Cerebellar nuclear complex (tissue), 1 donor: ENCODE results near the gene KIF3B.
"Not testable (repeated sequence)": the region's sequence is repeated elsewhere in the genome, so short reads cannot be mapped to it uniquely, and the experiment has no call there.

Source experiments
- DNase-seq, 2 experiments: peaks; one replicate each; lab custom pipeline; 2025; lab: John Stamatoyannopoulos, UW

The KIF3B gene

GRCh38 chr20:32330555-32330897, 53.1 kb downstream of the KIF3B start:
- DNase-seq, result no peak

DNA sequence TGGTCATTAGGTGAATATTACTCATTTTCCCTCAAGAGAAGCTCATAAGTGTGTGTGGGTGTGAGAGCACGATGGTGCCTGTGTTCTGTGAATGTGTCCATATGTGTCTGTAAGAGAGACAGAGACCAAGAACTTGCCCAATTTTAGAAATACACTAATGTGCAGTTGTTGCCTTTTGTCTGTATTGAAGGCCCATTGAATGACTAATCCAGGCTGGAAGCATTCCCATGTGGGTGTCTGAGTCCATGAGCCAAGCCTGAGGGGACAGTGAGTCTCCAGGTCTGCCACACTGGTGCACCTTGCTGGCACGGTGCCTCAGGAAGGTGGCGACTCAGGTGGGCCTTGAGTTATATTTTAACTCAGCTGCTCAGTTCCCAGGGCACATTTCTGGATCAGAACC, 55.2 kb downstream of the KIF3B start:
- no peak for DNase-seq

DNA sequence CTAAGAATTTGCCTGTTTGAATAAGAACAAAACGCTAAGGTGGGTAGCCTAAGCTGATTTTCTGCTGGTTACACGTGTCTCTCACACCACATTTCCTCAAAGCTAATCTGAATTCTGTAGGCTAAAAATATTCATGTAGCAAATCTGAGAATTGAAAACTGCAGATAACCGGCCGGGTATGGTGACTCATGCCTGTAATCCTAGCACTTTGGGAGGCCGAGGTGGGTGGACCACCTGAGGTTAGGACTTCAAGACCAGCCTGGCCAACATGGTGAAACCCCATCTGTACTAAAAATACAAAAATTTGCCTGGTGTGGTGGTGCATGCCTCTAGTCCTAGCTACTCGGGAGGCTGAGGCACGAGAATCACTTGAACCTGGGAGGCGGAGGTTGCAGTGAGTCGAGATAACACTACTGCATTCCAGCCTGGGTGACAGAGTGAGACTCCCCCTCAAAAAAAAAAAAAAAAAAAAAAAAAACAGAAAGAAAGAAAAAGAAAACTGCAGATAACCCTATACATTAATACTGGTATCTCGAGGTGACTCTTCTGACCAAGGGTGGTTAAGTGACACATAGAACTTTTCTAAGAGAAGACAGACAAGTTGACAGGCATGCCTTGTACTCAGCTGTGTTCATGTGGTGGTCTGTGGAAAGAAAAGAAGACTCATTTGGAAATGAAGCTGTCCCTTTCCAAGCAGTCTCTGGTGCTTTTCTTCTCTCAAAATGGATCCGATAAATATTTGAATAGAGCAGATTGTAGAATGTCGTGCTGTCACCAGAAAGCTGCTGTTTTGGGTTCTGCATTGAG, 55.9 kb downstream of the KIF3B start:
- DNase-seq, result no peak

- DNase-seq, result no peak
These were observed 56.8 kb downstream of the KIF3B start for GRCh38 chr20:32333988-32334885.

DNA sequence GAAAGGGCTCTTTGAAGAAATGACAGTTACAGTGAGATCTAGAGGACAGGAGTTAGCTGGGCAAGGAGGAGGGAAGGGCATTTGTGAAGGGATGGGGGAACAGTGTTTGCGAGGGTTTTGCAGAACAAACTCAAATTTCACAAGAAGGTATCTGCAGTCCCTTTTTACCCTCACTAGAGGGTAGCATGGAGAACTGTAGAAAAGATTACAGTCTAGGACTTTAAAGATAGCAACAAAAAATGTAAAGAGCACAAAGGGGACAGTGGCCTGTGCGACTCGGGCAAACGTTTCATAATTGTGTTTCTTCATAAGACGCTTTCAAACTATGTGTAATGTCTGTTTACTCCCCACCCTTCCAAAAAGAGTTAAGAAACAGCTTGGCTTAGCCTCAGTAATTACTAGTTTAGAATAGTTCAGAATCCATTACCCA, 59.5 kb downstream of the KIF3B start:
- no peak for DNase-seq

DNA sequence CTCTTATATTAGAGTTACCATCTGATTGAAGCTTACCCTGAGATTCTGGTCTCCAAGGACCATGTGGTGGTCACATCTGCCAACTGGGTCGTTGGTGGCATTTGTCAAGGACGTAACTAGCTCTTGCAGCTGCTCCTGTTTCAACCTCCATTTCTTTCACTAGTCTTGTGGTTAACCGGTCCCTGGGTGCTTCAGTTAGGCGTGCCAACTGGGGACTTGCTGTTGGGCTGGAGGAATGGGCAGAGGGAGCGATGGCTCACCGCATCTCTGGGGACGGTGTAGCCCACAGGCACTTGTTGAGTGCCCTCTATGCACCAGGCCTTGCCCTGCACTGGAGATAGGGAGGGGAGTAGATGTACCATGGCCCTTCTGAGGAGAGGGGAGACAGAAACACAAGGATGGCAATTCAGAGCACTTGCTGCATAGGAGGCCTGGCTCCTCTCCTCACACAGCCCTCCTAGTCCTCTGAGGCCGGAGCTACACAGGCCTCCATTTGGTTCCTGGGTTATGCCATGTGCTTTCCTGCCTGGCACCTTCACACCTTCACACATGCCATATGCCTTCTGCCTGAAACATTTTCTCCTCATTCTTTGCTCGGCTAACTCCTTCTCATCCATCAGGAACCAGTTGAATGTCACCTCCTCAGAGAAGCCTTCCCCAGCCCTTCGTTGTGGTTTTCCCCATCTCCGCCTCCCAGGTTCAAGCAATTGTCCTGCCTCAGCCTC, 60.6 kb downstream of the KIF3B start:
- DNase-seq, result no peak

GRCh38 chr20:32338665-32339064, 61.2 kb downstream of the KIF3B start:
- DNase-seq, result no peak

GRCh38 chr20:32339116-32339515, 61.7 kb downstream of the KIF3B start:
- DNase-seq, result no peak

DNA sequence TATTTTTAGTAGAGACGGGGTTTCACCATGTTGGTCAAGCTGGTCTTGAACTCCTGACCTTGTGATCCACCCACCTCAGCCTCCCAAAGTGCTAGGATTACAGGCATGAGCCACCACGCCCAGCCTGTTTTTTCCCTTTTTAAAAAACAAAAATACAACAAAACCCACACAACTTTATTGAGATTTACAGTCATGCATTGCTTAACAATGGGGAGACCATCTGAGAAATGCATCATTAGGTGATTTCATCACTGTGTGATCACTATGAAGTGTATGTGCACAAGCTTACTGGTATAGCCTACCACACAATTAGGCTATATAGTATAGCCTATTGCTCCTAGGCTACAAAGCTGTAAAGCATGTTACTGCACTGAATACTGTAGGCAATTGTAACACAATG, 63.6 kb downstream of the KIF3B start:
- not testable (repeated sequence) for DNase-seq

DNA sequence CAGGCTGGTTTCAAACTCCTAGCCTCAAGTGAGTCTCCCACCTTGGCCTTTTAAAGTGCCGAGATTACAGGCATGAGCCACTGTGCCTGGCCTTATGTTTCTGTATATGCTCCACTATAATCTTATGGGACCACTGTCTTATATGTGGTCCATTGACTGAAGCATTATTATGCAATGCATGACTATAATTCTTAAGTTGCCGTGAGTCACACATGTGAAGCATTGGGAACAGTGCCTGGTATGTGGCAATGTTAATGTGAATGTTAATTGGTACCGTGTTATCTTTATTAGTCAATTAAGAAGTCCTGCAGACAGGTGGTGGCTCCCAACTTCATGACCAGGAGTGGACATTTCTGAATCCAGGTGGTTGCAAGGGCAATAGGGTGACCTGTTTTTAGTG, 66.0 kb downstream of the KIF3B start:
- no peak for DNase-seq

DNA sequence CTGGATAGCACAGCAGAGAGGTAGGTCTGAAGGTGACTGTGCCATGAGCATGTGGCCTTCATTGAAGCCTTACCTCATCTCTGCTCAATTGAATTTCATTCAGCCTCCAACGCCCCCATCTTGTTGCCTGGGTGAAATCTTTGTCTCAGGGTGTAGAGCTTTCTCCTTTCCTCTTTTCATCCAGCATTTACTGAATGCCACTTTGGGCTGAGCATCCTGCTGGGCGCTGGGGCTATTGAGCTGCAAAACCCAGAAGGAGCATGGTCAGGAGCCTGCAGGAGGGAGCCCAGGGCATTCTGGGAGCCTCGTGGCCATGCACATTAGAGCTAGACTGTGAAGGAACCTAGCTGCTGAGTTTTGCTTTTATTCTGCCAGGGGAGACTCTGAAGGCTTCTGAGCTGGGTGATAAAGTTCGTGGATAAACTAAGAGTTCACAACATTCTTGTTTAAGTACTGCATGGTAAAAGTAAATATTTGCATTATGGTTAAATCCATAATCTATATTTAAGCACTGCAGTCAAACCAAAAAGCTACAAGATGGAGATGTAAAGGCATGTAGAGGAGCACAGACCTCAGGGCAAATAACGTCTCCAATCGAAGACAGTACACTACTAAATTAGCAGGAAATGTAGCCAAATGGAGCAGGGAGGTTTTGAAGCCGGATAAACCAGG, 67.5 kb downstream of the KIF3B start:
- DNase-seq, result no peak

DNA sequence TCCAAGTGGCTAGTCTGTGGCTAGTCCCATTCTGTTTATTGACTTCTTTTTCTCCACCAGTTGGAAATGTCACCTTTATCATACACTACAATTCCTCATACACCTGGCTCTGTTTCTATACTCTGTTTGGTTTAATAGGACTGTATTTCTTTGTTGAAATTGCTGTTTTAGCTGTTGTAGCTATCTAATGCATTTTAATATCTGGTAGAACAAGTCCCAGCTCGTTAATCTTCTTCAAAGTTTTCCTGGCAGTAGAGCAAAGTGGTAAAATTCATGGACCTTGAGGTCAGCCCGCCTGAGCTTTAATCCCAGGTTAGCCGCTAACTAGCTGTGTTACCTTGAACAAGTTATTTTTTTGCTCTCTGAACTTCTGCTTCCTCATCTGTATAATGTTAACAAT, 70.8 kb downstream of the KIF3B start:
- no peak for DNase-seq

GRCh38 chr20:32350421-32350820, 73.0 kb downstream of the KIF3B start:
- DNase-seq, result no peak

DNA sequence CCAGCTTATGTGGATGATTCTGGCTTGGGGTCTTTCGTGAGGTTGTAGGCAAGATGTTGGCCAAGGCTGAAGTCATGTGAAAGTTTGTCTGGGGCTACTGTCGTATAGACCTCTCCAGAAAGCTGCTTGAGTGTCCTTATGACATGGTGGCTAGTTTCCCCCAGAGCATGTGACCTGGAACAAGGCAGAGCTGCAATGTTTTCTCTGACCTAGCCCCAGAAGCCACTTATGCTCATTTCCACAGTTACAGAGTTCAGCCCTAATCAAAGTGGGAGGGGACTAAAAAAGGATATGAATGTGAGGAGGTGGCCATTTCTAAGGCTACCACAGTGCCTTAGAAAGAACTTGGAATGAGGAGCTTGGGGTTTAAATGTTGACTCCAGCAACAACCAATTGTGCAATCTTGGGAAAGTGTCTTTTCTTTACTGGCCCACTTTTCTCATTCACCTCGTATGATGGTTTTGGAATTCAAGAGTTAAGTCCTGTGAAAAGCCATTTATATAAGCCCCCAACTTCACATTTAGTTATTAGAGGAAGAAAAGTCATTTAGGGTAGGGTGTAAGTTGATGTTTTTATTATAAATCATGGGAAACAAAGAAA, 74.8 kb downstream of the KIF3B start:
- DNase-seq, result no peak

DNA sequence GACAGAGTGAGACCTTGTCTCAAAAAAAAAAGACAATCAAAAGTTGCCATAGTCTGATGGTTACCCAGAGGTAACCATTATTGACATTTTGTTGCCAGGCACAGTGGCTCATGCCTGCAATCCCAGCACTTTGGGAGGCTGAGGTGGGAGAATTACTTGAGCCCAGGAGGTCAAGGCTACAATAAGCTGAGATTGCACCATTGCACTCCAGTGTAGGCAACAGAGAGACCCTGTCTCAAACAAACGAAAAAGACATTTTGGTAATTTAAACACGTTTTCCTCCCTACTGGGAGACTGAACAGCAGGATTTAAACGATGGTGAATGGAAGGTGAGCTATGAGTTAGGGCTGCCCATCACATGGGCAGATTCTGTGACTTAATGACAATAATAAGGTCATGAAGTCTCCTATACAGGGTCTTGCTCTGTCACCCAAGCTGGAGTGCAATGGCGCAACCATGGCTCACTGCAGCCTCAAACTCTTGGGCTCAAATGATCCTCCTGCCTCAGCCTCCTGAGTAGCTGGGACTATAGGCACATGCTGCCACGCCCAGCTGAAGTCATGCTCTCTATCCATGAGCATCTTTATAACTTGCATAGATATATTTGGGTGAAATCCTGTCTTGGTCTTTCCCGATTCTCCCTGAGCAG, 76.5 kb downstream of the KIF3B start:
- DNase-seq, result no peak

GRCh38 chr20:32354592-32355416, 77.4 kb downstream of the KIF3B start:
- no peak for DNase-seq

GRCh38 chr20:32355417-32355841, 78.0 kb downstream of the KIF3B start:
- no peak for DNase-seq

GRCh38 chr20:32355907-32356621, 78.6 kb downstream of the KIF3B start:
- DNase-seq, result not testable (repeated sequence)

DNA sequence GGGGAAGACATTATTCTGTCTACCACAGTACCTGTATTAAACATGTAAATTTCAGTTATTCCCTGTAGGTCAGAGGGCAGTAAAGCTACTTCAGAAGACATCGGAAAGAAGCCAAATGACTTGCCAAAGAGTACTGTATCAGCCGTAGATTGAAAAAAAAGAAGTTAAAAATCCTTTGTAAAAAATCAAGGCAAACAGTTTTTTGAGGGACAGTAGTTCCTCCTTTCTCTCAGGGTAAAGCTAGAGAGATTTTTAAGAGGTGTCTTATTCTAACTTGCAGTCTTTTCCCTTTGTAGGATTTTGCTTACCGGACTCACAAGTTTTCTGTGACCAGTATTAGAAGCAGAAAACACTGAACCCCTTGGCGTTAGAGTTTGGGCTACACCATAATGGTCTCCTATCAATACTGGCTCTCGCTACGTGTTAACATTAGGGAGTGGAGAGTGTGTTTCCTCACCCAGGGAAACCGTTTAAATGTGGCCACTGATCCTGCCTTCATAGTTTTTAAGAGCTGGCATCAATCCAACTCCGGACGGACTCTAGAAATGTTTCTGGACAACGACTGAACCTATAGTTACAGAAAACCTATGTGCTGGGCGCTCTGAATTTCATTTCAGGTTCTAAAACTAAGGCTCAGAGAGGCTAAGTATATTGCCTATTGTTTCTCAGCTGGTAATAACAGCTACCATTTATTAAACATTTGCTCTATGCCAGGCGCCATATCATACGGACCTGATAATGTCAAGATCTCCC, 79.3 kb downstream of the KIF3B start:
- DNase-seq, result no peak
